NT2/D1 (cell line): ENCODE measurements around the gene ULK4.

Source experiments
- DNase-seq: peaks from one replicate; pipeline ENCODE4 v3.0.0-alpha.2; 2011; ENCODE audit warnings: low read depth, low spot score
- H3K27me3 ChIP-seq: 2 replicates; pipeline ENCODE4 v1.6.0; 2011; ENCODE audit warnings: mild to moderate bottlenecking; ENCODE audit not compliant: insufficient read length, insufficient read depth
- H3K36me3 ChIP-seq: 2 replicates; pipeline ENCODE4 v1.6.1; 2011; ENCODE audit warnings: mild to moderate bottlenecking, low read length, mixed read lengths; ENCODE audit not compliant: insufficient read depth, insufficient read length
- H3K4me1 ChIP-seq: 2 replicates; pipeline ENCODE4 v1.5.1; 2011; ENCODE audit not compliant: insufficient read depth, insufficient read length
- H3K4me3 ChIP-seq: 2 replicates; pipeline ENCODE4 v1.5.1; 2011; ENCODE audit warnings: low read depth; ENCODE audit not compliant: insufficient read length
- H3K9ac ChIP-seq: 2 replicates; pipeline ENCODE4 v1.6.0; 2011; ENCODE audit warnings: low read depth; ENCODE audit not compliant: insufficient read length
- H3K9me3 ChIP-seq: 2 replicates; pipeline ENCODE4 v1.5.1; 2011; ENCODE audit warnings: mild to moderate bottlenecking, low read length; ENCODE audit not compliant: insufficient read depth
- SUZ12 ChIP-seq: IDR thresholded peaks from 2 replicates; pipeline ENCODE4 v1.6.1; 2011; ENCODE audit not compliant: insufficient read length, insufficient read depth; ENCODE audit errors: extremely low read depth
- YY1 ChIP-seq: IDR thresholded peaks from 2 replicates; pipeline ENCODE4 v1.6.1; 2011; ENCODE audit not compliant: insufficient read length, insufficient read depth
- ZNF274 ChIP-seq: IDR thresholded peaks from 2 replicates; pipeline ENCODE4 v1.6.1; 2011; ENCODE audit warnings: mild to moderate bottlenecking, low read depth, low read length

ULK4 gene

GRCh38 chr3:41364736-41365135, 597.2 kb downstream of the ULK4 start:
- TF ChIP-seq YY1: no peak
- no peak for TF ChIP-seq ZNF274
- no peak for TF ChIP-seq SUZ12
- no peak overlapping the region for H3K4me3 ChIP-seq

GRCh38 chr3:41363830-41364523, 597.9 kb downstream of the ULK4 start:
- H3K9ac ChIP-seq: no peak overlapping the region
- DNase-seq: no peak
- no peak overlapping the region for H3K4me3 ChIP-seq
- no peaks in the 10 kb centered on the region for H3K9me3 ChIP-seq
- H3K36me3 ChIP-seq: no peaks in the 10 kb centered on the region
- peaks cover 12% of the 10 kb centered on the region for H3K27me3 ChIP-seq
- H3K4me1 ChIP-seq: peaks cover 5% of the 10 kb centered on the region
- TF ChIP-seq SUZ12: no peak
- no peak for TF ChIP-seq ZNF274
- no peak for TF ChIP-seq YY1

More at GRCh38 chr3:41364736-41365135, 597.2 kb downstream of the ULK4 start:
- Histone ChIP-seq H3K27me3 (peaks cover 7% of the 10 kb centered on the region), H3K9me3 (no peaks in the 10 kb centered on the region), H3K36me3 (no peaks in the 10 kb centered on the region), H3K9ac (no peak overlapping the region), H3K4me1 (peaks cover 5% of the 10 kb centered on the region)
- DNase-seq: no peak

- Histone ChIP-seq H3K4me3 (no peak overlapping the region), H3K36me3 (no peaks in the 10 kb centered on the region), H3K9me3 (no peaks in the 10 kb centered on the region), H3K9ac (no peak overlapping the region), H3K4me1 (peaks cover 5% of the 10 kb centered on the region), H3K27me3 (peaks cover 16% of the 10 kb centered on the region)
- TF ChIP-seq YY1 (no peak), ZNF274 (no peak), SUZ12 (no peak)
- peak; percentile 90 for DNase-seq
Measured at GRCh38 chr3:41362638-41363559, 599.0 kb downstream of the ULK4 start.

- no peak overlapping the region for H3K4me3 ChIP-seq
- H3K9ac ChIP-seq: no peak overlapping the region
- DNase-seq: no peak
- no peaks in the 10 kb centered on the region for H3K4me1 ChIP-seq
- H3K9me3 ChIP-seq: no peaks in the 10 kb centered on the region
- peaks cover 19% of the 10 kb centered on the region for H3K27me3 ChIP-seq
- no peak for TF ChIP-seq SUZ12
- TF ChIP-seq YY1: no peak
- TF ChIP-seq ZNF274: no peak
- H3K36me3 ChIP-seq: no peaks in the 10 kb centered on the region
Measured at GRCh38 chr3:41357271-41357670, 604.6 kb downstream of the ULK4 start.

GRCh38 chr3:41356775-41357174, 605.1 kb downstream of the ULK4 start:
- Histone ChIP-seq H3K4me1 (no peaks in the 10 kb centered on the region), H3K9me3 (no peaks in the 10 kb centered on the region), H3K4me3 (no peak overlapping the region), H3K27me3 (peaks cover 19% of the 10 kb centered on the region), H3K36me3 (no peaks in the 10 kb centered on the region), H3K9ac (no peak overlapping the region)
- no peak for DNase-seq
- no peak for TF ChIP-seq YY1
- no peak for TF ChIP-seq ZNF274
- no peak for TF ChIP-seq SUZ12

GRCh38 chr3:41352510-41352909, 609.4 kb downstream of the ULK4 start:
- H3K4me1 ChIP-seq: no peaks in the 10 kb centered on the region
- peaks cover 2% of the 10 kb centered on the region for H3K27me3 ChIP-seq
- DNase-seq: no peak
- TF ChIP-seq SUZ12 (no peak), ZNF274 (no peak), YY1 (no peak)
- no peaks in the 10 kb centered on the region for H3K36me3 ChIP-seq
- no peak overlapping the region for H3K4me3 ChIP-seq
- no peaks in the 10 kb centered on the region for H3K9me3 ChIP-seq
- no peak overlapping the region for H3K9ac ChIP-seq

- DNase-seq: no peak
- no peak for TF ChIP-seq SUZ12
- no peak for TF ChIP-seq ZNF274
- no peak for TF ChIP-seq YY1
- H3K9me3 ChIP-seq: no peaks in the 10 kb centered on the region
Measured at GRCh38 chr3:41350441-41350840, 611.5 kb downstream of the ULK4 start.

More at GRCh38 chr3:41350441-41350840, 611.5 kb downstream of the ULK4 start:
- Histone ChIP-seq H3K4me1 (no peaks in the 10 kb centered on the region), H3K27me3 (no peaks in the 10 kb centered on the region), H3K4me3 (no peak overlapping the region), H3K36me3 (no peaks in the 10 kb centered on the region), H3K9ac (no peak overlapping the region)
